ENCODE results near the gene SCCPDH. TPM values are rescaled to one million over a fixed set of nuclear protein-coding genes. Genes with fewer than 3 reads are reported as not detected.
"Not testable (repeated sequence)": the region's sequence is repeated elsewhere in the genome, so short reads cannot be mapped to it uniquely, and the experiment has no call there.

Gene SCCPDH
- total and polyA plus RNA-seq, 8 donors = 28.3 to 45.0 (median 42.5) TPM

- intact Hi-C loops (cut with DNase I) = no loop called here
- Histone ChIP-seq H3K36me3 (peaks cover 0 to 71% of the 10 kb centered on the region in 2 donors), H3K27ac (no peak overlapping the region), H3K9me3 (no peaks in the 10 kb centered on the region), H3K27me3 (no peaks in the 10 kb centered on the region), H3K4me3 (no peak overlapping the region), H3K4me1 (no peaks in the 10 kb centered on the region)
- no peak for ATAC-seq
- no peak for DNase-seq
- TF ChIP-seq CTCF (IDR thresholded peaks at IDR 0.05) = no peak
Observed at GRCh38 chr1:246734866-246735265, 10.7 kb downstream of the SCCPDH start.

DNA sequence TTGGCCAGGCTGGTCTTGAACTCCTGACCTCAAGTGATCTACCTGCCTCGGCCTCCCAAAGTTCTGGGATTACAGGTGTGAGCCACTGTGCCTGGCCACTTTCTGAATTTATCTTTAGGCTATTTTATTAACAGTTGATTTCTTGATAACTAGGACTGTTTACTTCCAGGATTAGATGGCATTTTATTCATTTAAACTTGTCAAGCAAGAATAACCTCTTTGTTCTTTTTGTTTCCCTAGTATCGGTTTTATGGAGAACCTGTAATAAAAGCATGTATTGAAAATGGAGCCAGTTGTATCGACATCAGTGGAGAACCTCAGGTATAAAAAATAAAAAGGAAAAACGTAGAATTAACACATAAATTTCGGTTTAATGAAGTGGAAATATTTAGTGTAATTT lies 11.5 kb downstream of the SCCPDH start:
- ATAC-seq = no peak
- Histone ChIP-seq H3K27me3 (no peaks in the 10 kb centered on the region), H3K4me3 (no peak overlapping the region), H3K4me1 (no peaks in the 10 kb centered on the region), H3K27ac (no peak overlapping the region), H3K9me3 (no peaks in the 10 kb centered on the region), H3K36me3 (peaks cover 0 to 71% of the 10 kb centered on the region in 2 donors)
- no peak for TF ChIP-seq CTCF (IDR thresholded peaks at IDR 0.05)
- intact Hi-C loops (cut with DNase I) = no loop called here
- no peak for DNase-seq

GRCh38 chr1:246742396-246742795 lies 18.2 kb downstream of the SCCPDH start:
- DNase-seq = no peak
- intact Hi-C loops (cut with DNase I) = no loop called here
- no peak for ATAC-seq

GRCh38 chr1:246746155-246746554 lies 21.9 kb downstream of the SCCPDH start:
- DNase-seq; H3K4me3 ChIP-seq; H3K27me3 ChIP-seq; H3K27ac ChIP-seq; intact Hi-C loops (cut with DNase I); H3K9me3 ChIP-seq; H3K4me1 ChIP-seq; ATAC-seq: not testable (repeated sequence)
- H3K36me3 ChIP-seq = peaks cover 0 to 40% of the 10 kb centered on the region in 2 donors

More at GRCh38 chr1:246742396-246742795, 18.2 kb downstream of the SCCPDH start:
- Histone ChIP-seq H3K4me1 (no peaks in the 10 kb centered on the region), H3K36me3 (peaks cover 0 to 69% of the 10 kb centered on the region in 2 donors), H3K27me3 (no peaks in the 10 kb centered on the region), H3K4me3 (no peak overlapping the region), H3K9me3 (no peaks in the 10 kb centered on the region), H3K27ac (no peak overlapping the region)
- TF ChIP-seq CTCF (IDR thresholded peaks at IDR 0.05) = no peak

- no peaks in the 10 kb centered on the region for H3K27me3 ChIP-seq
- H3K4me1 ChIP-seq = no peaks in the 10 kb centered on the region
- DNase-seq = no peak
- no peak overlapping the region for H3K4me3 ChIP-seq
- peaks cover 0 to 22% of the 10 kb centered on the region in 2 donors for H3K36me3 ChIP-seq
- H3K9me3 ChIP-seq = no peaks in the 10 kb centered on the region
- H3K27ac ChIP-seq = no peak overlapping the region
- TF ChIP-seq CTCF (IDR thresholded peaks at IDR 0.05) = no peak
- intact Hi-C loops (cut with DNase I) = no loop called here
- ATAC-seq = no peak
Observed at GRCh38 chr1:246748006-246748405, 23.8 kb downstream of the SCCPDH start.

DNA sequence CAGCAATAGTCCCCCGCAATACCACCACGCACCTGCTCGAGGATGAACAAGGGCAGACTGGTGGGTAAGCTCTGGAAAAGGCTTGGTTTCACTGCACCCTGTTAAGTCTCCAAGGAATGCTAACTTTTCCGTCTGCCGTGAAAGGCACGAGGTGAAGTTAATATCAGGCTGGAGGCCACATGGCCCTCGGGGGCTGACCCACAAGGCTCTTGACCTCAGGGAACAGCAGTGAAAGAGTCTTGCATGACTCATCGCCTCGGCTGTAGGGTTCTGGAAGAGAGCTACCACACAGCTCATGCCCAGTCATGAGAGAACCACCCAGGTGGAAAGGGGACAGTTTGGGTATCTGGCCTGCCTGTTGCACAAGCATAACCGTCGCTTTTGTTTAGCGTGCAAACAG lies 24.7 kb downstream of the SCCPDH start:
- Histone ChIP-seq H3K4me3 (no peak overlapping the region), H3K27me3 (no peaks in the 10 kb centered on the region), H3K36me3 (peaks cover 0 to 13% of the 10 kb centered on the region in 2 donors), H3K9me3 (no peaks in the 10 kb centered on the region), H3K4me1 (no peaks in the 10 kb centered on the region), H3K27ac (no peak overlapping the region)
- ATAC-seq = no peak
- intact Hi-C loops (cut with DNase I) = no loop called here
- no peak for DNase-seq
- TF ChIP-seq CTCF (IDR thresholded peaks at IDR 0.05) = no peak

Data from left lung (tissue), 10 donors.